H9 (cell line): ENCODE measurements around the gene CDH18. TPM values are rescaled to one million over a fixed set of nuclear protein-coding genes. Genes with fewer than 3 reads are reported as not detected.

Experiments used
- DNase-seq: peaks from one replicate; pipeline ENCODE4 v3.0.0-alpha.2; 2017
- H2AFZ ChIP-seq: one replicate; pipeline ENCODE4 v1.6.1; 2013; ENCODE audit warnings: mild to moderate bottlenecking, low read length, control low read depth, moderate library complexity
- H2AK5ac ChIP-seq: 2 replicates; pipeline ENCODE4 v1.6.1; 2013; ENCODE audit warnings: low read length, control low read depth, mixed read lengths; ENCODE audit not compliant: insufficient read length
- H2BK120ac ChIP-seq: one replicate; pipeline ENCODE4 v1.6.1; 2013; ENCODE audit warnings: low read depth, mild to moderate bottlenecking, low read length, control low read depth, inconsistent platforms; ENCODE audit not compliant: poor library complexity, severe bottlenecking
- H2BK12ac ChIP-seq: 2 replicates; pipeline ENCODE4 v1.6.1; 2013; ENCODE audit warnings: low read length, control low read depth, mixed read lengths, low read depth; ENCODE audit not compliant: insufficient read length
- H2BK15ac ChIP-seq: 2 replicates; pipeline ENCODE4 v1.6.1; 2013; ENCODE audit warnings: low read depth, low read length, control low read depth
- H2BK20ac ChIP-seq: one replicate; pipeline ENCODE4 v1.6.1; 2013; ENCODE audit warnings: low read depth, mild to moderate bottlenecking, low read length, control low read depth, inconsistent platforms; ENCODE audit not compliant: poor library complexity, severe bottlenecking
- H2BK5ac ChIP-seq: 2 replicates; pipeline ENCODE4 v1.6.1; 2013; ENCODE audit warnings: low read length, control low read depth, mixed read lengths; ENCODE audit not compliant: insufficient read length
- H3K14ac ChIP-seq: 2 replicates; pipeline ENCODE4 v1.6.1; 2013; ENCODE audit warnings: low read length, control low read depth; ENCODE audit not compliant: insufficient read depth
- H3K18ac ChIP-seq: 2 replicates; pipeline ENCODE4 v1.6.1; 2013; ENCODE audit warnings: low read depth, mild to moderate bottlenecking, mixed read lengths, low read length, control low read depth; ENCODE audit not compliant: insufficient read length
- H3K23ac ChIP-seq: 2 replicates; pipeline ENCODE4 v1.6.1; 2013; ENCODE audit warnings: low read length, control low read depth, mixed read lengths, low read depth; ENCODE audit not compliant: insufficient read length
- H3K23me2 ChIP-seq: 2 replicates; pipeline ENCODE4 v1.6.1; 2013; ENCODE audit warnings: low read depth, mild to moderate bottlenecking, mixed read lengths, low read length, control low read depth; ENCODE audit not compliant: insufficient read length, poor library complexity, severe bottlenecking
- H3K27ac ChIP-seq: 2 replicates; pipeline ENCODE4 v1.5.1; 2013; ENCODE audit warnings: low read length, control low read depth, mixed read lengths, low read depth; ENCODE audit not compliant: insufficient read length
- H3K27me3 ChIP-seq: 2 replicates; pipeline ENCODE4 v1.6.1; 2013; ENCODE audit warnings: low read length, control low read depth, inconsistent platforms; ENCODE audit not compliant: insufficient read depth
- H3K4ac ChIP-seq: 2 replicates; pipeline ENCODE4 v1.6.1; 2013; ENCODE audit warnings: low read depth, mild to moderate bottlenecking, control low read depth, inconsistent platforms, low read length, moderate library complexity
- H3K4me1 ChIP-seq: 2 replicates; pipeline ENCODE4 v1.6.1; 2013; ENCODE audit warnings: low read length, control low read depth, inconsistent platforms; ENCODE audit not compliant: insufficient read depth
- H3K4me2 ChIP-seq: 2 replicates; pipeline ENCODE4 v1.6.1; 2013; ENCODE audit warnings: low read length, control low read depth, mixed read lengths; ENCODE audit not compliant: insufficient read length, insufficient read depth
- H3K56ac ChIP-seq: 2 replicates; pipeline ENCODE4 v1.6.1; 2013; ENCODE audit warnings: low read depth, mild to moderate bottlenecking, mixed read lengths, low read length, control low read depth; ENCODE audit not compliant: insufficient read length
- H3K79me1 ChIP-seq: 2 replicates; pipeline ENCODE4 v1.6.1; 2013; ENCODE audit warnings: low read depth, mild to moderate bottlenecking, moderate library complexity, low read length, control low read depth, inconsistent platforms; ENCODE audit not compliant: insufficient read depth, poor library complexity, severe bottlenecking
- H3K79me2 ChIP-seq: 2 replicates; pipeline ENCODE4 v1.6.1; 2013; ENCODE audit warnings: low read length, control low read depth, inconsistent platforms; ENCODE audit not compliant: insufficient read depth
- H3K9ac ChIP-seq: 2 replicates; pipeline ENCODE4 v1.6.1; 2013; ENCODE audit warnings: low read length, control low read depth, mixed read lengths; ENCODE audit not compliant: insufficient read length; ENCODE audit errors: extremely low read depth
- H3K9me3 ChIP-seq: one replicate; pipeline ENCODE4 v1.6.1; 2013; ENCODE audit warnings: low read depth, low read length, inconsistent platforms; ENCODE audit not compliant: control insufficient read depth
- H3T11ph ChIP-seq: one replicate; pipeline ENCODE4 v1.6.1; 2013; ENCODE audit warnings: mild to moderate bottlenecking, low read length, control low read depth, inconsistent platforms
- H4K20me1 ChIP-seq: one replicate; pipeline ENCODE4 v1.6.1; 2013; ENCODE audit not compliant: control insufficient read depth, insufficient read length, insufficient read depth
- H4K5ac ChIP-seq: 2 replicates; pipeline ENCODE4 v1.6.1; 2013; ENCODE audit warnings: low read depth, mild to moderate bottlenecking, mixed read lengths, low read length, control low read depth; ENCODE audit not compliant: insufficient read length
- H4K8ac ChIP-seq: replicated peaks from 2 replicates; pipeline ENCODE4 v1.6.1; 2013; ENCODE audit warnings: low read length, control low read depth, mixed read lengths, low read depth; ENCODE audit not compliant: insufficient read length
- H4K91ac ChIP-seq: 2 replicates; pipeline ENCODE4 v1.6.1; 2013; ENCODE audit warnings: low read depth, mild to moderate bottlenecking, moderate library complexity, mixed read lengths, low read length, control low read depth; ENCODE audit not compliant: insufficient read length
- H3K27ac Mint-ChIP-seq, 3 experiments: 2 replicates in 2 of 3; 3 replicates in 1 of 3; pipeline ENCODE4 v1.8.0; 2020 to 2021; ENCODE audit warnings: mixed read lengths in 3 of 3, mild to moderate bottlenecking in 1 of 3, moderate library complexity in 1 of 3
- H3K27me3 Mint-ChIP-seq: 2 replicates; pipeline ENCODE4 v1.8.0; 2021; ENCODE audit warnings: low read depth, mild to moderate bottlenecking, moderate library complexity, mixed read lengths
- H3K36me3 Mint-ChIP-seq, 3 experiments: 2 replicates in 2 of 3; 3 replicates in 1 of 3; pipeline ENCODE4 v1.8.0; 2020 to 2021; ENCODE audit warnings: low read depth in 3 of 3, mixed read lengths in 3 of 3; ENCODE audit not compliant: insufficient read depth in 1 of 3
- H3K4me1 Mint-ChIP-seq, 2 experiments: 2 replicates each; pipeline ENCODE4 v1.8.0; 2020; ENCODE audit warnings: mixed read lengths in 2 of 2
- H3K4me3 Mint-ChIP-seq, 2 experiments: 2 replicates in 1 of 2; 3 replicates in 1 of 2; pipeline ENCODE4 v1.8.0; 2020 to 2021; ENCODE audit warnings: mild to moderate bottlenecking in 2 of 2, mixed read lengths in 2 of 2, moderate library complexity in 1 of 2
- H3K9me3 Mint-ChIP-seq, 2 experiments: 2 replicates in 1 of 2; 3 replicates in 1 of 2; pipeline ENCODE4 v1.8.0; 2020; ENCODE audit warnings: mild to moderate bottlenecking in 2 of 2, mixed read lengths in 2 of 2, moderate library complexity in 1 of 2
- WGBS: extraction: QIAGEN DNeasy Blood & Tissue Kit; methylation state at CpG from one replicate; pipeline ENCODE4 v1.1.7; 2013; ENCODE audit warnings: missing lambda C conversion rate, low lambda C conversion rate, mixed read lengths; ENCODE audit not compliant: insufficient read length; ENCODE audit errors: extremely low coverage; 5-methylcytosine and 5-hydroxymethylcytosine counted together
- total RNA-seq: library from RNA; stranded (reverse); gene quantifications from 2 replicates; pipeline ENCODE4 v1.2.1, GENCODE V29; 2021
- TF ChIP-seq, protein P1 (sequence below): fragments of 200-600 bp; sonication (generic); conservative IDR thresholded peaks from 3 replicates; pipeline ENCODE4 v1.8.0; 2021; ENCODE audit warnings: antibody characterized with exemption, mild to moderate bottlenecking

Gene CDH18
- total RNA-seq, 1 experiment from 2014 or later = not detected

DNA sequence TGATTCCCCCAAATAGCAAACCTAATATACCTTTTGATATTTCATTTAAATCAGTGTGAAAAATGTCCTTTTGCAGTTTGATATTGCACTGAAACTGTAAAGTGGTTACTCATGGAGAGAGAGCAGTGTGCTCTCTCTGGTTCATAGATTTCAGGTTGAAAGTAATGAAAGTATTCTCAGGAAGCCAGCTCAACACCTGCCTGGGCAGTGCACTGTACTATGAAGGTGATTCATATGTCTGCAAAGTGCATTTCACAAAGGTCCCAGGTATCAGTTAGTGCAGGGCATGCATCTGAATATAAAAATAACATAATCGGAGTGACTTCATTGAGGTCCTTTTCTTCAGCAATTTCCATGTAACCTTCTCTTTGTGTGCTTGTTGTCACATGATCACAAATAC, 274.3 kb downstream of the CDH18 start:
- Histone ChIP-seq H4K20me1 (no peaks in the 10 kb centered on the region), H3K4ac (no peak overlapping the region), H3K56ac (no peak overlapping the region), H3K18ac (no peak overlapping the region), H2AFZ (no peak overlapping the region), H3K9me3 (no peaks in the 10 kb centered on the region), H3K23me2 (no peaks in the 10 kb centered on the region), H3K4me2 (no peak overlapping the region), H3K79me2 (no peaks in the 10 kb centered on the region), H3K23ac (no peak overlapping the region), H4K5ac (no peak overlapping the region), H4K91ac (no peak overlapping the region), H2BK12ac (no peak overlapping the region), H3K14ac (no peak overlapping the region), H2AK5ac (no peak overlapping the region), H3K4me1 (no peaks in the 10 kb centered on the region), H2BK15ac (no peak overlapping the region), H2BK5ac (no peak overlapping the region), H4K8ac (no peak overlapping the region), H2BK120ac (no peak overlapping the region), H3K9ac (no peak overlapping the region), H3K27me3 (no peaks in the 10 kb centered on the region), H3K27ac (no peak overlapping the region), H3K79me1 (no peaks in the 10 kb centered on the region), H3T11ph (no peak overlapping the region), H2BK20ac (no peak overlapping the region)
- no CpG with 5 or more reads among the region's 1 CpG for WGBS
- Mint-ChIP-seq H3K27me3 (no peaks in the 10 kb centered on the region), H3K27ac (no peak overlapping the region), H3K4me3 (no peak overlapping the region), H3K36me3 (peaks cover 4 to 14% (median 6%) of the 10 kb centered on the region in 3 experiments; a peak in 6 of 7 replicates), H3K4me1 (no peaks in the 10 kb centered on the region), H3K9me3 (peaks cover 7 to 20% of the 10 kb centered on the region in 2 experiments)
- TF ChIP-seq, protein P1, sequence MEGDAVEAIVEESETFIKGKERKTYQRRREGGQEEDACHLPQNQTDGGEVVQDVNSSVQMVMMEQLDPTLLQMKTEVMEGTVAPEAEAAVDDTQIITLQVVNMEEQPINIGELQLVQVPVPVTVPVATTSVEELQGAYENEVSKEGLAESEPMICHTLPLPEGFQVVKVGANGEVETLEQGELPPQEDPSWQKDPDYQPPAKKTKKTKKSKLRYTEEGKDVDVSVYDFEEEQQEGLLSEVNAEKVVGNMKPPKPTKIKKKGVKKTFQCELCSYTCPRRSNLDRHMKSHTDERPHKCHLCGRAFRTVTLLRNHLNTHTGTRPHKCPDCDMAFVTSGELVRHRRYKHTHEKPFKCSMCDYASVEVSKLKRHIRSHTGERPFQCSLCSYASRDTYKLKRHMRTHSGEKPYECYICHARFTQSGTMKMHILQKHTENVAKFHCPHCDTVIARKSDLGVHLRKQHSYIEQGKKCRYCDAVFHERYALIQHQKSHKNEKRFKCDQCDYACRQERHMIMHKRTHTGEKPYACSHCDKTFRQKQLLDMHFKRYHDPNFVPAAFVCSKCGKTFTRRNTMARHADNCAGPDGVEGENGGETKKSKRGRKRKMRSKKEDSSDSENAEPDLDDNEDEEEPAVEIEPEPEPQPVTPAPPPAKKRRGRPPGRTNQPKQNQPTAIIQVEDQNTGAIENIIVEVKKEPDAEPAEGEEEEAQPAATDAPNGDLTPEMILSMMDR = no peak
- DNase-seq = no peak
